Heart right ventricle (tissue), 16 donors: ENCODE data around the gene MAPK8IP3. TPM values are rescaled to one million over a fixed set of nuclear protein-coding genes. Genes with fewer than 3 reads are reported as not detected.

Source experiments
- ATAC-seq, 8 donors: fragments of 200-7000 bp; cut with Tn5 transposase; one replicate each; pipeline ENCODE4 v1.9.1; 2020; ENCODE audit warnings: mild to moderate bottlenecking in 8 of 8, moderate library complexity in 8 of 8, moderate number of reproducible peaks in 1 of 8
- DNase-seq, 2 donors: peaks; one replicate each; pipeline ENCODE4 v3.0.0-alpha.2; 2020
- H3K27ac ChIP-seq, 10 donors: fragments of 200-600 bp; sonication (generic) in 2 of 10; one replicate each; pipeline versions ENCODE4 v1.5.0 to v1.8.0; 2020 to 2022; ENCODE audit warnings: mild to moderate bottlenecking in 3 of 10
- H3K27me3 ChIP-seq, 7 donors: fragments of 200-600 bp; one replicate each; pipeline ENCODE4 v1.8.0; 2021 to 2022; ENCODE audit warnings: mild to moderate bottlenecking in 2 of 7
- H3K36me3 ChIP-seq, 9 donors: fragments of 200-600 bp; sonication (generic) in 1 of 9; one replicate each; pipeline versions ENCODE4 v1.5.0 to v1.8.0; 2020 to 2022; ENCODE audit warnings: mild to moderate bottlenecking in 2 of 9
- H3K4me1 ChIP-seq, 9 donors: fragments of 200-600 bp; sonication (generic) in 1 of 9; one replicate each; pipeline versions ENCODE4 v1.5.0 to v1.8.0; 2020 to 2022; ENCODE audit warnings: mild to moderate bottlenecking in 4 of 9
- H3K4me3 ChIP-seq, 10 donors: fragments of 200-600 bp; sonication (generic) in 2 of 10; one replicate each; pipeline versions ENCODE4 v1.5.0 to v1.8.0; 2020 to 2022; ENCODE audit warnings: mild to moderate bottlenecking in 7 of 10, moderate library complexity in 2 of 10
- H3K9me3 ChIP-seq, 11 donors: fragments of 200-600 bp in 10 of 11; sonication (generic) in 2 of 11; one replicate each; pipeline versions ENCODE4 v1.5.0 to v1.8.0; 2013 to 2022; ENCODE audit warnings: mild to moderate bottlenecking in 2 of 11, control low read depth in 1 of 11, moderate library complexity in 1 of 11
- CTCF ChIP-seq, 9 donors: fragments of 200-600 bp; sonication (generic) in 2 of 9; IDR thresholded peaks; one replicate each; pipeline versions ENCODE4 v1.5.0 to v1.8.0; 2021 to 2022; ENCODE audit warnings: antibody characterized with exemption in 9 of 9, mild to moderate bottlenecking in 5 of 9, moderate library complexity in 1 of 9
- WGBS, 2 donors: extraction: QIAGEN DNeasy Blood & Tissue Kit; methylation state at CpG; one replicate each; pipeline ENCODE4 v1.1.7; 2013; ENCODE audit warnings: inconsistent platforms in 1 of 2; 5-methylcytosine and 5-hydroxymethylcytosine counted together
- intact Hi-C, 10 donors: fragments of 100-400 bp; cut with DNase I; formaldehyde crosslinking; loops; one replicate each; pipeline versions ENCODE4 v1.11.1 to v1.14.2; 2022
- polyA plus RNA-seq, 2 donors: library from polyadenylated mRNA; stranded (reverse); fragments of 200-250 nt; gene quantifications; one replicate each; pipeline ENCODE4 v1.2.3, GENCODE V29; 2013
- total RNA-seq, 10 donors: library from RNA; stranded (reverse); fragmentation: NEBNext Ultra II Directional in 3 of 10; extraction: Animal tissue kit (Norgen Biotek cat#: 25700) in 3 of 10; gene quantifications; one replicate each; pipeline versions ENCODE4 v1.2.1 to v1.2.4, GENCODE V29; 2021 to 2023
- donor health status: Arrhythmogenic right ventricular cardiomyopathy.
- donor health status: ischemic (EF 13 %, LVEDD 7.1; RV severe dilation, severe dysfunction).
- donor health status: healthy with polysubstance abuse.
- donor health status: DM: no; HTN: yes; CAD: no.
- donor health status: DM: no; HTN: no; CAD: no.
- donor health status: ischemic (EF 25% LVEDD 6.9; RV normal size, moderate dysfunction).
- donor health status: ischemic (EF 25% LVEDD 5.7; RV mildly dilated, moderate dysfunction).
- donor health status: healthy.
- donor health status: DM: yes; HTN: yes; CAD: no.
- donor health status: Ischemic cardiomyopathy.
- donor health status: ischemic (EF 35%, LVEDD 5.7; RV mildly dilated, moderate dysfunction).
- donor health status: nonischemic (EF 11% LVEDD 7.7; RV severe dilation, severe dysfunction).
- donor health status: DM: yes; HTN: yes; CAD: no.
- donor health status: PGD.
- donor health status: ischemic (EF 29% LVEDD 5.4; RV normal size, mild dysfunction).
- donor health status: nonischemic (EF 23%, LVEDD 6.1; RV moderate dilation, normal function).

MAPK8IP3 gene
- total and polyA plus RNA-seq, 12 donors, result 31.2 to 126 (median 71.7) TPM

GRCh38 chr16:1774448-1774780, 68.4 kb downstream of the MAPK8IP3 start:
- Histone ChIP-seq H3K36me3 (peaks cover 0 to 52% (median 15%) of the 10 kb centered on the region in 9 donors), H3K4me3 (peak overlapping the region in 8 of 10 donors; percentile 88 to 100 (median 97)), H3K9me3 (no peaks in the 10 kb centered on the region), H3K27ac (peak overlapping the region in 4 of 10 donors; percentile 94 to 99 (median 98)), H3K27me3 (no peaks in the 10 kb centered on the region), H3K4me1 (peaks cover 27 to 47% (median 39%) of the 10 kb centered on the region in 9 donors)
- WGBS, 2 donors, result 87 to 89% methylated on average over 7 of the region's 7 CpGs
- ATAC-seq, result no peak
- DNase-seq, result peak in 1 of 2 donors; percentile 9
- no peak for TF ChIP-seq CTCF (IDR thresholded peaks at IDR 0.05)
- intact Hi-C loops, result loop anchor here in 1 of 10 donors (5.0 kb wide), 1 partner anchor 67 kb away; the partner anchor contains the start of gene MAPK8IP3

GRCh38 chr16:1775006-1775845, 69.2 kb downstream of the MAPK8IP3 start:
- no peaks in the 10 kb centered on the region for H3K27me3 ChIP-seq
- DNase-seq (peak in 1 of 2 donors; percentile 17), ATAC-seq (no peak)
- peak overlapping the region in 1 of 10 donors; percentile 97 for H3K4me3 ChIP-seq
- H3K27ac ChIP-seq, result no peak overlapping the region
- no peak for TF ChIP-seq CTCF (IDR thresholded peaks at IDR 0.05)
- intact Hi-C loops, result loop anchor here in 1 of 10 donors (5.0 kb wide), 1 partner anchor 162 kb away; no protein-coding TSS in a partner anchor
- 89 to 95% methylated on average over 30 of the region's 30 CpGs for WGBS, 2 donors
- peaks cover 25 to 47% (median 37%) of the 10 kb centered on the region in 9 donors for H3K4me1 ChIP-seq
- H3K36me3 ChIP-seq, result peaks cover 0 to 55% (median 15%) of the 10 kb centered on the region in 9 donors
- no peaks in the 10 kb centered on the region for H3K9me3 ChIP-seq

- Histone ChIP-seq H3K27me3 (no peaks in the 10 kb centered on the region), H3K4me1 (peaks cover 23 to 49% (median 34%) of the 10 kb centered on the region in 9 donors), H3K4me3 (no peak overlapping the region), H3K36me3 (peaks cover 0 to 63% (median 15%) of the 10 kb centered on the region in 9 donors), H3K9me3 (no peaks in the 10 kb centered on the region), H3K27ac (no peak overlapping the region)
- intact Hi-C loops, result loop anchor here in 1 of 10 donors (5.0 kb wide), 1 partner anchor 161 kb away; no protein-coding TSS in a partner anchor
- peak in 1 of 2 donors; percentile 17 for DNase-seq
- no peak for ATAC-seq
- no peak for TF ChIP-seq CTCF (IDR thresholded peaks at IDR 0.05)
- WGBS, 2 donors, result 81% methylated on average over 28 of the region's 28 CpGs
Measured at GRCh38 chr16:1775846-1776671, 70.1 kb downstream of the MAPK8IP3 start.

- Histone ChIP-seq H3K9me3 (no peaks in the 10 kb centered on the region), H3K27me3 (no peaks in the 10 kb centered on the region), H3K4me1 (peaks cover 27 to 54% (median 39%) of the 10 kb centered on the region in 9 donors), H3K4me3 (no peak overlapping the region), H3K27ac (no peak overlapping the region), H3K36me3 (peaks cover 0 to 63% (median 15%) of the 10 kb centered on the region in 9 donors)
- intact Hi-C loops, result loop anchor here in 1 of 10 donors (5.0 kb wide), 1 partner anchor 161 kb away; no protein-coding TSS in a partner anchor
- WGBS, 2 donors, result 79 to 85% methylated on average over 13 of the region's 13 CpGs
- ATAC-seq (no peak), DNase-seq (no peak)
- no peak for TF ChIP-seq CTCF (IDR thresholded peaks at IDR 0.05)
Measured at GRCh38 chr16:1776672-1776955, 70.6 kb downstream of the MAPK8IP3 start.
